NCI-H526 (cell line): ENCODE measurements around the gene B9D1.
A peak's percentile ranks its signal among the peaks of the same experiment; 100 is the strongest.

ENCODE experiments used
- DNase-seq, 2 experiments: peaks; one replicate each; lab custom pipeline; 2025; lab: John Stamatoyannopoulos, UW

B9D1 gene

GRCh38 chr17:19388791-19389785, 26.6 kb upstream of the B9D1 start:
- DNase-seq: no peak

DNA sequence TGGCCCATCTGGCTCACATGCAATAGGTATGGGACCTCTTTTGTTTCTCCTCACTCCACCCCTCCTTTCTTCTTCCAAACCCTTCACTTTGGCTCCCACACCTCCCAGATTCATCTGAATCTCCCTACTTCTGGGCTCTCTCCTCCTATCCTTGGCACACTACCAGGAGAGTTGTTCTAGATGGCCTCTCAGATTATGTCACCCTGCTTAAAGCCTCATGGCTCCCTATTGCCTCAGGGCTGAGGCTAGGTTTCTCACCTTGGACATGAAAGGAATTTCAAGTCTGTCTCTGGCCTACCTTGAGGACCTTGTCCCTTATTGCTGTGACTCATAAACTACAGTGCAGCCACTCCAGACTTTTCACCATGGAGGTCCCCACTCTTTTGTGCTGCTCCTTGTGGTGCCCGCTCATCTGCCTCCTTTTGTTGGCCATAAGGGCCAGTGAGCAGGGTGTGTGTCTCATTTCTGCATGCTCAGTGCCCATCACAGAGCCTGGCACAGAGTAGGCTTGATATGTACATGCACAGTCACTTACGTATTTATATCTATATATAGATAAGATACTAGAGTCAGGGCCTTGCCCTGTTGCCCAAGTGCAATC, 25.5 kb upstream of the B9D1 start:
- DNase-seq: no peak

DNA sequence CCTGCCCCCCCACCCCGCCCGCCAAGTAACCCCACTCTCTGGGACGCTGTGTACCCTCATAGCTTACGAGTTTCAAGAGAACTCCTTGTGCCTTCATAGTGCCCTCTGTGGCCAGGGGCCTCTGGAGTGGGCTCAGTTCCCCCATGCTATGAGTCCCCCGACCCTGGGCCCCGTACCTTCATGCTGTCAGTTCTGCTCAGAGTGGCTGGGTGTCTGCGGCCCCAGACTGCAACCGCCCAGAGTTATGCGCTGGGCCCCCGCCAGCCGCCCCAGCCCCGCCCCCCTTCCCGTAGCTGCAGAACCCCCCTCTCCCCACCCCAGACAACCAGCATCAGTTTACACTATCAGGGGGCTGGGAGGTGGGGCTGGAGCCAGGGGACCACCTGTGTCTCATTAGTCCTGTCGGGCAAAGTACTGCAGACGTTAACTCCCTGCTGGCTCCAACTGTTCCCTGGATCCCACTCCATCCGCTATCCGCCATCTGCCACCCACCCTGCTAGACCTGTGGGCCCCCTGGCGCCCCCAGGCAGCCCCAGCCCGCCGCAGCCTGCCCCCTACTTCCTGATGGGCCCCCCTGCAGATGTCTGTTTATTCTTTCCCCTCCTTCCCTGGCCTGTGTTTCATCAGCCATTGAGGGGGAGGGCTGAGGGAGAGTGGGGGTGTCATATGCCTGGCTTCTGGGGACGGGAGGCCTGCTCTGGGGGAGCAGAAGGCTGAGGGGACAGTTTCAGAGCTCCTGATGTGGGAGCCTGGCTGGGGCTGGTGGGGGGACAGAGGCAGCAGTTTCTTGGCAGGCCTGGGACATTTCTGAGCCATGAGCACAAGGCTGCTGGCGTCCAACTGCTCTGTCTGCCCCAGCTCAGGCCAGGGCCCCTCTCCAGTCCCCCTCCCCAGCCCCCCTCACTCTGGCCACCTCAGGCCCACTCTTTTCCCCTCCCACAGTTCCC, 24.7 kb upstream of the B9D1 start, which contains the start of gene MFAP4:
TSS of gene MFAP4 (minus strand) at position 217 of the 947 bp plus-strand sequence. CDS start at position 182, 35 bp downstream.
- DNase-seq: no peak

DNA sequence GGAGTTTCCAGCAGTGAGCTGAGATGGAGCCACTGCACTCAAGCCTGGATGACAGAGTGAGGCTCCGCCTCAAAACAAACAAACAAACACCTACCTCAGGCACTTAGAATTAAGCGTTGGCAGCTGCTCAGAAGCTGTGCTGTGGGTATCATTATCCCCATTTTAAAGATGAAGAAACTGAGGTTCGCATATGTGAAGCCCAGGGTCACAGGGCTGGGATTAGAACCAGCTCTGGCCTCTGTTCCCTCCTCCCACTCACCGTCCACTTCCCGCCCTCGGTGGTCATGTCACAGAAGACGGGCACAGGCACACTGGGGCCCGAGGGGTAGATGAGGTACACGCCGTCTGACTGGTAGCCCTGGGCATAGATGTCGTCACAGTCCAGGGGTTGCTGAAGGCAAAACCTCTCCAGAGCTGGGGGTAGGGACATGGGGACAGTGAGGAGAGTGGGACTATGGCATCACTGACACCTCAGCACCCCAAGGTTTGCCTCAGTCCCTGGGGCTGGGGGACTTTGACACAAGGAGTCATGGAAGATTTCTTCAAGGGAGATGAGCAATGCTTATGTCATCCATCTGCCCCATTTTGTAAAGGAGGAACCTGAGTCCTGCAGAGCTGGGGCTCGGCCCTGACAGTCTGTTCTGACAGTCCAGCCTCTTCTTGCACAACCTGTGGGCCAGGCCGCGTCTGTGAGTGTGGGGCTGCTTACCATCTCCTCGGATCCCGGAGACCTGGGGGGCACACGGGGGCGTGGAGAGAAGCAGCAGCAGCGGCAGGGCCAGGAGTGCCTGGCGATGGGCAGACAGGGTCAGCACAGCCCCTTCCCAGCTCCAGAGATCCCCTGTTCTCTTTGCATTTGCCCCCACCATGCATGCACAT, 23.8 kb upstream of the B9D1 start:
- DNase-seq: no peak

DNA sequence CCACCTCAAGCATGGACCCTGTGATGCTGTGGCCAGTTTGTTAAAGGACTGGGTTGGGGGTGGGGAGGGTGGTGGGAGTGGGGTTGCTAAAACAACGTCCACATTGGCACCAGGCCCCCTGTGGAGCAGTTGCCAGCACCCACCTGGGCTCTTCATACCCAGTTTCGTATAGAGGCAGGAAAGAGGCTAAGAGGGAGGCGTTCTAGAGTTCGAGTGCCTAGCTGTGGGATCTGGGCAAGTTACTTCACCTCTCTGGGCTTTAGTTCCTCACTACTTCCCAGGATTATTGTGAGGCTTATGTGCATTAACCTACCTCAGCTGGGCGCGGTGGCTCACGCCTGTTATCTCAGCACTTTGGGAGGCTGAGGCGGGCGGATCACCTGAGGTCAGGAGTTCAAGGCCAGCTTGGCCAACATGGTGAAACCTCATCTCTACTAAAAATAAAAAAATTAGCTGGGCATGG, 23.0 kb upstream of the B9D1 start:
- no peak for DNase-seq

DNA sequence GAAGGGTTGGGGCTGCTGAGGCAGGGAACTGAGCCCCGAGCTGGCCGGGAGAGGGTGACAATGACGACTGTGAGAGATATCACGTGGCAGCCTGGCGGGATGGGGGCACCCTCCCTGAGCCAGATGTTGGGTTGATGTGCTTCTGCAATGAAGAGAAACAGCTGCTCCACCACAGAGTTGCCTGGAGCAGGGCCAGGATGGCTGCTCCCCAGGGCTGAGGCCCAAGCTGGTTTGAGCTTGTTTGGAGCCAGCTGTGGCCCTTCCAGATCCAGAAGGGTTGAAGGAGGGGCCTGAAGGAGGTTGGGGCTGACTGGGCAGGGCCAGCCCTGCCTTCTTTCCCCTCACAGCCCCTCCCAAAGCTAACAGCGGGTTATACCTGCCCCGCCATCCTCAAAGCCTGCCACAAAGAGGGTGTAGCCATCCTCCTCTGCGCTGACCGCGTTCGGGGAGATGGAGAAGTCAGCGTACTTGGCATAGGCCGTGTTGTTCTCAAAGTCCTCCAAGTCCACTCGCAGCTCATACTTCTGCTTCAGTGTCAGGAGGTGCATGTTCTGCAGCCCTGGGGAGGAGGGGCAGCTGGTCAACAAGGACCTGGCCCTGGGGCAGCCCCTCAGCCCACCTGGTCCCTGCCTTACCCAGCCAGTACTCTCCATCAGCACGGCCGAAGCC, 22.3 kb upstream of the B9D1 start:
- no peak for DNase-seq

DNA sequence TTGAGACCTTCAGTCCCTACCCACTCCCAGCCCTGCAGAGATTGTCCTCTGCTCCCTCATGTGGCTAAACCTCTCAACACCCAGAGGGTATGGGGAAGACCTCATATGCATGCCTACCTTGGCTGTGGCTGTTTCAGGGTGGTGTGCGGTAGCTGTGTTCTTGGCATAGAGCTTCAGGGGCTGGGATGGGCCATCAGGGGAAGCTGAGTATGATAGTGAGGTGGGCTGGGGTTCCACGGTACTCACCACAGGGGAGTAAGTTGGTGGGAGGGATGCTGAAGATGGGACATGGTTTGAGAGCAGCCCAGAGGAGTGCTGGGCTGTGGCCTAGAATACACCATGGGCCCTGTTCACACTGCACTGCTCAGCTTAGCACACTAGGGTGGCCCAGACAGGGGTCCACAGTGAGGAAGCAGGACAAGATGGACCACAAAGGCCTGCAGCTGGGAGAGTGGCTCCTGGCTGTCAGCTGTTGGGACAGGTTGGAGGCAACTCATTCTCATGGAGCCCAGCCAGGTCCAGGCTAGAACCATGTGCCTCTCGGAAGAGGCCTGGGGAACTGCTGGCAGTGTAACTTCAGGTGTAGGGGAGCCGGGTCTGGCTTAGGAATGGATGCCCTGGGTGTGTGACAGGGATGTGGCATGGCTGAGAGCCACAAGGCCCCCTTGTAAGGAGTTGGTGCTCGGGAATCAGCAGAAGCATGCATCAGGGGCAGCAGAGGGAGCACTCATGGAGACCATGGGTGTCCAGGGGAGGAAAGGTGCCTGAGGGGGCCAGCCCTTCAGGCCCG, 21.4 kb upstream of the B9D1 start:
- no peak for DNase-seq

DNA sequence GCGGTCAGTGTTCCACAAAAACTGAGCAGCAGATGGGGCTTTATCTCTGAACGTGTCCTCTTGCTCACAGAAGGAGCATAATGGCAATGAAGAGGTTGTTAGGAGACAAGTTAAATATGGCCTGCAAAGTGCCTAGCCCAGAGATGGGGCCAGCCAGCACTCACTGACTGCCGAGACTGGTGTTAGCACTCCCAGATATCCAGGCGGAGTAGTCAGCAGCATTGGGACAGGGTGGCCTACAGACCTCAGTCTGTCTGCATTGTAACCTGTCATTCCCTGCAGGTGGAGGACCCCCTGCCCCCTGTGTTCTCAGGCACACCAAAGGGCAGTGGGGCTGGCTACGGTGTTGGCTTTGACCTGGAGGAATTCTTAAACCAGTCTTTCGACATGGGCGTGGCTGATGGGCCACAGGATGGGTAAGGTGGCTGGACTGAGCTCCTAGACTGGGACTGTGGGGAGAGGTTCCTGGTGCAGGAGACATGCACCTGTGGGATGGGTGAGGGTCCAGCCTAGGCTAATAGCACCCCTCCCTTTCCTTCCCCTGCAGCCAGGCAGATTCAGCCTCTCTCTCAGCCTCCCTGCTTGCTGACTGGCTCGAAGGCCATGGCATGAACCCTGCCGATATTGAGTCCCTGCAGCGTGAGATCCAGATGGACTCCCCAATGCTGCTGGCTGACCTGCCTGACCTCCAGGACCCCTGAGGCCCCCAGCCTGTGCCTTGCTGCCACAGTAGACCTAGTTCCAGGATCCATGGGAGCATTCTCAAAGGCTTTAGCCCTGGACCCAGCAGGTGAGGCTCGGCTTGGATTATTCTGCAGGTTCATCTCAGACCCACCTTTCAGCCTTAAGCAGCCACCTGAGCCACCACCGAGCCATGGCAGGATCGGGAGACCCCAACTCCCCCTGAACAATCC, 20.3 kb upstream of the B9D1 start:
- DNase-seq: no peak

DNA sequence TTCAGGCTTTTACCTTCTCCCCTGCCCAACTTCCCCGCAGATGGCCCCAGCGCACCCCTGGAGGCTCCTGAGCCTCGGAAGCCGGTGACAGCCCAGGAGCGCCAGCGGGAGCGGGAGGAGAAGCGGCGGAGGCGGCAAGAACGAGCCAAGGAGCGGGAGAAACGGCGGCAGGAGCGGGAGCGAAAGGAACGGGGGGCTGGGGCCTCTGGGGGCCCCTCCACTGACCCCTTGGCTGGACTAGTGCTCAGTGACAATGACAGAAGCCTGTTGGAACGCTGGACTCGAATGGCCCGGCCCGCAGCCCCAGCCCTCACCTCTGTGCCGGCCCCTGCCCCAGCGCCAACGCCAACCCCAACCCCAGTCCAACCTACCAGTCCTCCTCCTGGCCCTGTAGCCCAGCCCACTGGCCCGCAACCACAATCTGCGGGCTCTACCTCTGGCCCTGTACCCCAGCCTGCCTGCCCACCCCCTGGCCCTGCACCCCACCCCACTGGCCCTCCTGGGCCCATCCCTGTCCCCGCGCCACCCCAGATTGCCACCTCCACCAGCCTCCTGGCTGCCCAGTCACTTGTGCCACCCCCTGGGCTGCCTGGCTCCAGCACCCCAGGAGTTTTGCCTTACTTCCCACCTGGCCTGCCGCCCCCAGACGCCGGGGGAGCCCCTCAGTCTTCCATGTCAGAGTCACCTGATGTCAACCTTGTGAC, 19.4 kb upstream of the B9D1 start:
- no peak for DNase-seq

DNA sequence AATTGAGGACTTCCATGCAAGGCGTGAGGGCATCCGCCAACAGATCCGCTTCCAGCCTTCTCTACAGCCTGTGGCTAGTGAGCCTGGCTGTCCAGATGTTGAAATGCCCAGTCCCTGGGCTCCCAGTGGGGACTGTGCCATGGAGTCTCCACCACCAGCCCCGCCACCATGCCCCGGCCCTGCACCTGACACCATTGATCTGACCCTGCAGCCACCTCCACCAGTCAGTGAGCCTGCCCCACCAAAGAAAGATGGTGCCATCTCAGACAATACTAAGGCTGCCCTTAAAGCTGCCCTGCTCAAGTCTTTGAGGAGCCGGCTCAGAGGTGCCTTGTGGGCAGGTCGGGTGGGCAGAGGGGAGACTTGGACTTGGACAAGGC, 18.8 kb upstream of the B9D1 start:
- DNase-seq: no peak

GRCh38 chr17:19380481-19381301, 18.2 kb upstream of the B9D1 start:
- no peak for DNase-seq

DNA sequence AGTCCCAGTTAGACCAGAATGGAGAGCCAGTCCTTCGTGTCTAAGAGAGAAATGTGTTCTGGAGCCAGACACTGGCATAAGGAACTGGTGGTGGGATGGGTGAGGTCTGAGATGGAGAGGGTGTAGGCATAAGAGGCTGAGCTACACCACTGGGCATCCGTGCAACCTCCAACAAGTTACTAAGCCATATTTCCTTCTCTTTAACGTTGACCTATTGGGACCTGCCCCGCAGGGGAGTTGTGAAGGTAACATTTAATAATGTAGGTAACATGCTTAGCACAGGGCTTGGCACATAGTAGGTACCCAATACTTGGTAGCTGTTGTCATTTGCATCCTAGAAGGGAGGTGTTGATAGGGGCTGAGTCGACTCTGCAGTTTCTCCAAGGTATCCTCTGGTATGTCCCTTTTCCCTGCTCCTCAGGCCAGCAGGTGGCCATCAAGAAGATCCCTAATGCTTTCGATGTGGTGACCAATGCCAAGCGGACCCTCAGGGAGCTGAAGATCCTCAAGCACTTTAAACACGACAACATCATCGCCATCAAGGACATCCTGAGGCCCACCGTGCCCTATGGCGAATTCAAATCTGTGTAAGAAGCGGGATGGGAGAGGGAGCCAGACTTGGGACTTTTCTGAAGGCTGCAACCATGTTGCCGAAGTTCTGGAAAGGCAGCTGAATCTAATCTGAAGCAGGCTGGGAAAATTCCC, 17.0 kb upstream of the B9D1 start:
- no peak for DNase-seq

GRCh38 chr17:19378416-19379360, 16.2 kb upstream of the B9D1 start, which contains the start of gene MAPK7:
MAPK7 (plus strand) TSS chr17:19378498; CDS start chr17:19378901, 403 bp downstream.
- DNase-seq: peak in 1 of 2 experiments; percentile 20

- DNase-seq: peak; percentile 95 to 97
Measured at GRCh38 chr17:19377602-19378415, 15.3 kb upstream of the B9D1 start.
